T-helper 1 cell (primary cell): Measurements from ENCODE around the gene CELA2B.
A peak's percentile ranks its signal among the peaks of the same experiment; 100 is the strongest.

Source experiments
- DNase-seq, 5 donors: peaks; one replicate each; pipeline ENCODE4 v3.0.0-alpha.2; 2012 to 2020

Gene CELA2B

DNA sequence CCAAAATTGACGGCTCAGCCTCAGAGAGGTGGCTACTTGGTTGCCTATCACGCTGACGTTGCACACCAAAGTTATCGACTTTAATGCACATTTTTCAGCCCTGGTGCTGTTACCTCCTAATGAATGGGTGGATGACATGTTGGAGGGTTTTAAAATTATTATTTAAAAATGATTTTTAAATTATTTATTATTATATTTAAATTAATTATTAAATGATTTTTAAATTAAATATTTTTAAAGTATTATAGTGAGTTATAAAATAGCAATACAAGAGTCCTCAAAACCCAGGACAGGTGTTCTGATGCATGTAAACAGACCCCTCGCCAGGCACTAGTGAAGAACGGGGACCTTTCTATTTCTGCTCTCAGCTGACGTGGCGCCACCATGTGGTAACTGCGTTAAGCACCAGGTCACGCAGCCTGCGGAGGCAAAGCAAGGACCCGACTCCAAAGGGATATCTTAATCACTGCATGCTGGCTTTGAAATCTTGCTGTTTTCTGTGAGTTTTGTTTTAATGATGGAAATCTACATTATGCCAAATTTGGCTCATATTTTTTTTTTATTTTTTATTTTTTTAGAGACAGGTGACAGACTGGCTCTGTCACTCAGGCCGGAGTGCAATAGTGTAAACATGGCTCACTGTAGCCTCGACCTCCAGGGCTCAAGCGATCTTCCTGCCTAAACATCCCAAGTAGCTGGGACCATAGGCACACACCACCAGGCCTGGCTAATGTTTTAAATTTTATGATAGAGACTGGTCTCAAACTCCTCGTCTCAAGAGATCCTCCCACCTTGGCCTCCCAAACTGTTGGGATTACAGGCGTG is 25.5 kb downstream of the CELA2B start:
- DNase-seq = peak in 3 of 5 donors; percentile 19 to 43 (median 32)

GRCh38 chr1:15504436-15504835 is 28.5 kb downstream of the CELA2B start:
- no peak for DNase-seq

DNA sequence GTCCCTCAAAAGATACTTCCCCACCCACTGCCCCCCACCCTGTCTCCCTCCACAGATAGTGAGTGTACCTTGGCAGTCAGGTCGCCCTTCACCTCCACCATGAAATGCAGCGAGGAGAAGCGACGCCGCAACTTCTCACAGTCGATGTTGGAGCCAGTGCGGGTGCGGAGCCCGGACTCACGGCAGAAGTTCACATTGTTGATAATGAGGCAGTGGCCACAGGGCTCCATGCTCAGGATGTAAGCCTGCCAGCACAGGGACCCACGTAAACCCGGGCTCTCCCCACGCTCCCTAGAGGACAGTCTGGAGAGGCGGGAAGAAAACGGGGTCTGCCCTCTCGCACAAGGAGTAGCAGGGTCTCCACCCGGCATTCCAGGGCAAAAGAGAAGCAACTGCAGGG is 30.9 kb downstream of the CELA2B start:
- no peak for DNase-seq

DNA sequence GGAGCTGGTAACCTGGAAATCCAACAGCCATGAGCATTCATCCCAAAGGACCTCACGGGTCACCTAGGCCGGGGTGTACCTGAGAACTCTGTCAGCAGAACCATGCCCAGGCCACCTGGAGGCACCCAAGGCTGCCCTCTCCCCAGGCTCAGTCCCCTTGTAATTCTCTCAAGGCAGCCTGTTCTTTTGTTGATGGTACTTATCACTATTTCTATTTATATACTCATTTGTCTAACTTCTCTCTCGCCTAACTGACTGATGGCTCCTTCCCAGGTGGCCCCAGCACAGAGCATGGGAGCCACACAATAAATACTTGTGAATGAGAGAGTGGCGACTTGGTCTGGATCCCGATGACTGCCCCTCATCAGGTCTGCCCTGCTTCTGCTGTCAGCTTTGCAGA is 31.4 kb downstream of the CELA2B start:
- DNase-seq = no peak

- no peak for DNase-seq
Observed at GRCh38 chr1:15508700-15509487, 33.0 kb downstream of the CELA2B start.

DNA sequence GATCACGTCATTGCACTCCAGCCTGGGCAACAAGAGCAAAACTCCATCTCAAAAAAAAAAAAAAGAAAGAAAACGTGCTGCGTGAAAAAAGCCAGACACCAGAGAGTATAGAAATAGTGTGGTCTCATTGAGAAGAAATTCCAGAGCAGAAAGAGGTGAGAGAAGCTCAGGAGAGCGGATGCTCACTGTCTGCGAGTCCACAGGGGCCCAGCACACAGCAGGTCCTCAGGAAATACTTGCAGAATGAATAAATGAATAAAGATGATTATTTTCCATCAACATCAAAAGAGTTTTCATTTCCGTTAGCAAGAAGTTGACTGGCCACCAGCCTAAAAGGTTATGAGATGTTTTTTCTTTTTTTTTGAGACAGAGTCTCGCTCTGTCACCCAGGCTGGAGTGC is 33.7 kb downstream of the CELA2B start:
- DNase-seq = no peak

GRCh38 chr1:15510611-15511405 is 34.9 kb downstream of the CELA2B start:
- no peak for DNase-seq

DNA sequence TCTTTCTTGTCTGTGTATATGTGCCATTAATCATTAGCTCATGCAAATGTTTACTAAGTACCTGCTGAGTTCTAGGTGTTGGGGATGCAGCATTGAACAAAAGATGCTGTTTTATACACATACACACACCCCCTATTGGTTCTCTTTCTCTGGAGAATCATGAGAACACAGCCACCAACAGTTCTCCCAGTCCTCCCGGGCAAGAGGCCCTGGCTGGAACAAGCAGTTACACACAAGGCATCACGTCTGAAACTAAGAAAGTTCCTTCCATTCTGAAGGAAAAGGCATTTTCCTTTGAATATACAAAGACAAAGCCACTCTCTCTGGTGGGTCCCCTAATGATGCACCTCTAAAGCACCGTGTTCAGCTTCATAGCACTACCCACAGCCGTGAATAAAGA is 37.3 kb downstream of the CELA2B start:
- DNase-seq = no peak

DNA sequence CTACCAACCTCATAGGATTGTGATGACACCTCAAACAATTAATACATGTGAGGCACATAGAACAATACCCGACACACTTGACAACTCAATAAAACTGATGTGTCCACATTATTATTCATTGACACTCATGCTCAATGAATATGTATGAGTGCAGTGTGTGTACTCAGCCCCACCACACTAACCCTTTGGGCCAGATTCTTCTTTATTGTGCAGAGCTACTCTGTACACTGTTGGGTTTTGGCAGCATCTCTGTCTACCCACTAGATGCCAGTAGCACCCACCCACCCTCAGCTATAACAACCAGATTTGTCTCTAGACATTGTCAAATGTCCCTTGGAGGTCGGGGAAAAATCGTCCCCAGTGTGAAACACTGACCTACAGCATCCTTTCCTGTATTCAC is 38.0 kb downstream of the CELA2B start:
- DNase-seq = peak in 1 of 5 donors; percentile 11

GRCh38 chr1:15514557-15514956 is 38.7 kb downstream of the CELA2B start:
- peak in 1 of 5 donors; percentile 35 for DNase-seq

DNA sequence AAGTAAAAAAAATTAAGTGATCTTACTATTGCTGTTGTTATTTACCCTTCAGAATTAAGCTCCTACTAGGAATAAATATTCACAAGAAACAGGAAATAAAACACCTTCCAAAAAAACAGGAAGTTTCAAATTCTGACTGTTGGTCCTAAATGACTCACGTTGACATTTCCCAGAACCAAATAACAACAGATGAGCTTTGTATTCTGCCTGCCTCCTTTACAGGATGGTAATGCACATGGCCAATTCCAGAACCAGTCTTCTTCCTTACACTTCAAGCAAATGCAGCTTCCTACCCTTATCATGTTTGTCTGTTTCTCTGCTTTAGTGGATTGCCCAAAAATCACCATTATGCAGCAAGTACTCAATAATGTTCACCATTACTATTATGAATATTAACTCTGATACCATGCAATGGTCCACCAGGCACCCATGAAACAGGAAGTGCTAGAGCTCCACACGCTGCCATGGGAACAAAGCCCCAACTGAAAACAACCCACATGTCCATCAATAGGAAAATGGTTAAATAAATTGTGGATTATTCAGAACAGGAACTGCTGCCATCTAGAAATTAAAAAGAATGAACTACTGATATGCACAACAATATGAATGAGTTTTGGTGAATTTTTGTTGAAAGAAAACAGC is 39.2 kb downstream of the CELA2B start:
- DNase-seq = peak in 1 of 5 donors; percentile 72

GRCh38 chr1:15519625-15520024 is 43.7 kb downstream of the CELA2B start:
- DNase-seq = no peak

DNA sequence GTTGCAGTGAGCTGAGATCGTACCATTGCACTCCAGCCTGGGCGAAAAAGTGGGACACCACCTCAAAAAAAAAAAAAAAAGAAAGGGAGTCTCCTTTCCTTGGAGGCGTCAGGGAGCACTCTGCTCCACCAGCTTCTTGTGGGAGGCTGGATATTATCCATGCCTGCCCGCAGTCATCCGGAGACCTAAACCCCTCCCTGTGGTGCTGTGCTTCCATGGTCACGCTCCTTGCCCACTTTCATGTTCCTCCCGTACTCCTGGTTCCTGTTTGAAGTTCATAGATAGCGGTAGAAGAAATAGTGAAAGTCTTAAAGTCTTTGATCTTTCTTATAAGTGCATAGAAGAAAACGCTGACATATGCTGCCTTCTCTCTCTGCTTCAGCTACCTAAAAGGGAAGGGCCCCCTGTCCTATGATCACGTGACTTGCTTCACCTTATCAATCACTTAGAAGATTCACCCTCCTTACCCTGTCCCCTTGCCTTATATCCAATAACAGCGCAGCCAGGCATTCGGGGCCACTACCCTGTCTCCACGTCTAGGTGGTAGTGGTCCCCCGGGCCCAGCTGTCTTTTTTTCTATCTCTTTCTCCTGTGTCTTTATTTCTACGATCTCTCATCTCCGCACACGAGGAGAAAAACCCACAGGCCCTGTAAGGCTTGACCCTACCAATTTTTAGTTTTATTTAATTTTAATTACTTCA is 45.5 kb downstream of the CELA2B start:
- peak in 1 of 5 donors; percentile 16 for DNase-seq

DNA sequence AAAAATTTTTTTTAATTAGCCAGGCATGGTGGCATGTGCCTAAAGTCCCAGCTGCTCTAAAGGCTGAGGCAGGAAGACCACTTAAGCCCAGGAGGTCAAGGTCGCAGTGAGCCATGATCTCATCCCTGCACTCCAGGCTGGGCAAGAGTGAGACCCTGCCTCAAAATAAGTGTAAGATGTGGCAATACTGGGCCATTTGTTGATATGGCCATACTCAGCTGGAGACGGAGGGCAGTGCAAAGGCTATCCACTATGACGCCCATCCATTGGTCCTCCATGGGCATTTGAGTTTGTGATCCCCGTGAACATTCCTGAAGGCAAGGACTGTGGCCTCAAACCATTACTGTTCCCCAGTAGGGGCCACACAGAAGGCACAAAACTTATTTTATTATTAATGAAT is 46.6 kb downstream of the CELA2B start:
- DNase-seq = no peak

- no peak for DNase-seq
Observed at GRCh38 chr1:15523104-15524020, 47.5 kb downstream of the CELA2B start.

- no peak for DNase-seq
Observed at GRCh38 chr1:15524021-15524282, 48.0 kb downstream of the CELA2B start, which contains the start of gene CASP9. CASP9 (minus strand) TSS chr1:15524215; CDS start chr1:15524200, 15 bp downstream.

- peak; percentile 98 to 100 (median 100) for DNase-seq
Observed at GRCh38 chr1:15524283-15525049, 48.6 kb downstream of the CELA2B start.

- peak in 3 of 5 donors; percentile 8 to 100 (median 11) for DNase-seq
Observed at GRCh38 chr1:15525050-15526020, 49.4 kb downstream of the CELA2B start.

- peak in 1 of 5 donors; percentile 13 for DNase-seq
Observed at GRCh38 chr1:15526021-15526489, 50.2 kb downstream of the CELA2B start.
